Measurements from ENCODE around the gene MAU2. TPM values are rescaled to one million over a fixed set of nuclear protein-coding genes. Genes with fewer than 3 reads are reported as not detected.
A peak's percentile ranks its signal among the peaks of the same experiment; 100 is the strongest.
"Not testable (repeated sequence)": the region's sequence is repeated elsewhere in the genome, so short reads cannot be mapped to it uniquely, and the experiment has no call there.

The MAU2 gene
- total RNA-seq, 1 donor from 2014 or later, result 46.8 TPM

- no peak for DNase-seq (ENCODE audit: low spot score)
- intact Hi-C loops (cut with DNase I), result no loop called here
Measured at GRCh38 chr19:19368087-19368486, 47.5 kb downstream of the MAU2 start.

- intact Hi-C loops (cut with DNase I), result no loop called here
Measured at GRCh38 chr19:19371059-19371458, 50.4 kb downstream of the MAU2 start.

GRCh38 chr19:19372656-19373416 is 52.2 kb downstream of the MAU2 start:
- intact Hi-C loops (cut with DNase I), result no loop called here
- DNase-seq (ENCODE audit: low spot score), result peak; percentile 92

More at GRCh38 chr19:19371059-19371458, 50.4 kb downstream of the MAU2 start:
- DNase-seq (ENCODE audit: low spot score), result no peak

- intact Hi-C loops (cut with DNase I), result no loop called here
- DNase-seq (ENCODE audit: low spot score), result no peak
Measured at GRCh38 chr19:19379527-19379926, 58.9 kb downstream of the MAU2 start.

GRCh38 chr19:19380316-19380715 is 59.7 kb downstream of the MAU2 start:
- intact Hi-C loops (cut with DNase I); DNase-seq (ENCODE audit: low spot score): not testable (repeated sequence)

- DNase-seq (ENCODE audit: low spot score), result no peak
- intact Hi-C loops (cut with DNase I), result no loop called here
Measured at GRCh38 chr19:19381007-19381926, 60.6 kb downstream of the MAU2 start.

- intact Hi-C loops (cut with DNase I), result no loop called here
- no peak for DNase-seq (ENCODE audit: low spot score)
Measured at GRCh38 chr19:19382118-19382517, 61.5 kb downstream of the MAU2 start.

- no peak for DNase-seq (ENCODE audit: low spot score)
- intact Hi-C loops (cut with DNase I), result no loop called here
Measured at GRCh38 chr19:19384486-19384885, 63.9 kb downstream of the MAU2 start.

GRCh38 chr19:19385131-19385895 is 64.7 kb downstream of the MAU2 start:
- intact Hi-C loops (cut with DNase I), result no loop called here
- peak; percentile 100 for DNase-seq (ENCODE audit: low spot score)

- intact Hi-C loops (cut with DNase I), result no loop called here
Measured at GRCh38 chr19:19385896-19386869, 65.6 kb downstream of the MAU2 start.

GRCh38 chr19:19387108-19387507 is 66.5 kb downstream of the MAU2 start:
- intact Hi-C loops (cut with DNase I), result no loop called here
- no peak for DNase-seq (ENCODE audit: low spot score)

More at GRCh38 chr19:19385896-19386869, 65.6 kb downstream of the MAU2 start:
- DNase-seq (ENCODE audit: low spot score), result peak; percentile 83

GRCh38 chr19:19388568-19389555 is 68.2 kb downstream of the MAU2 start:
- no peak for DNase-seq (ENCODE audit: low spot score)
- intact Hi-C loops (cut with DNase I), result no loop called here

GRCh38 chr19:19389683-19390082 is 69.1 kb downstream of the MAU2 start:
- intact Hi-C loops (cut with DNase I); DNase-seq (ENCODE audit: low spot score): not testable (repeated sequence)

GRCh38 chr19:19394333-19394732 is 73.7 kb downstream of the MAU2 start:
- intact Hi-C loops (cut with DNase I), result not testable (repeated sequence)

GRCh38 chr19:19399733-19400433 is 79.3 kb downstream of the MAU2 start:
- intact Hi-C loops (cut with DNase I), result no loop called here

More at GRCh38 chr19:19394333-19394732, 73.7 kb downstream of the MAU2 start:
- DNase-seq (ENCODE audit: low spot score), result not testable (repeated sequence)

GRCh38 chr19:19402656-19403372 is 82.2 kb downstream of the MAU2 start:
- intact Hi-C loops (cut with DNase I), result no loop called here
- DNase-seq (ENCODE audit: low spot score), result no peak

More at GRCh38 chr19:19399733-19400433, 79.3 kb downstream of the MAU2 start:
- DNase-seq (ENCODE audit: low spot score), result no peak

Data from cardiac septum (tissue), 1 donor.